GF-D8 (cell line): ENCODE data around the gene TIMM10.

Experiments used
- DNase-seq: peaks from one replicate; lab custom pipeline; 2025; lab: John Stamatoyannopoulos, UW

Gene TIMM10

GRCh38 chr11:57530596-57531507 lies at the start of gene TIMM10:
Gene TIMM10, minus strand, starts transcription at chr11:57530754. Its CDS starts 565 bp downstream, at chr11:57530189.
- peak; percentile 97 for DNase-seq

- no peak for DNase-seq
Measured at GRCh38 chr11:57574061-57574460, 43.5 kb upstream of the TIMM10 start.

GRCh38 chr11:57571606-57572005 lies 41.1 kb upstream of the TIMM10 start:
- DNase-seq = peak; percentile 10

GRCh38 chr11:57568330-57568766 lies 37.8 kb upstream of the TIMM10 start:
- DNase-seq = no peak

- DNase-seq = no peak
Measured at GRCh38 chr11:57567515-57568329, 37.2 kb upstream of the TIMM10 start, which contains the start of gene UBE2L6. Gene UBE2L6, minus strand, starts transcription at chr11:57567672. Its CDS starts 61 bp downstream, at chr11:57567611.

GRCh38 chr11:57566905-57567514 lies 36.5 kb upstream of the TIMM10 start:
- no peak for DNase-seq

- DNase-seq = peak; percentile 16
Measured at GRCh38 chr11:57566005-57566904, 35.7 kb upstream of the TIMM10 start.

- DNase-seq = no peak
Measured at GRCh38 chr11:57562596-57562995, 32.0 kb upstream of the TIMM10 start.

GRCh38 chr11:57560146-57560545 lies 29.6 kb upstream of the TIMM10 start:
- no peak for DNase-seq

GRCh38 chr11:57556041-57556440 lies 25.5 kb upstream of the TIMM10 start:
- DNase-seq = no peak

- DNase-seq = no peak
Measured at GRCh38 chr11:57555393-57555792, 24.8 kb upstream of the TIMM10 start.

- no peak for DNase-seq
Measured at GRCh38 chr11:57552479-57552878, 21.9 kb upstream of the TIMM10 start.

GRCh38 chr11:57551941-57552340 lies 21.4 kb upstream of the TIMM10 start:
- DNase-seq = no peak

GRCh38 chr11:57549983-57550382 lies 19.4 kb upstream of the TIMM10 start:
- DNase-seq = no peak

GRCh38 chr11:57547854-57548377 lies 17.4 kb upstream of the TIMM10 start:
- no peak for DNase-seq

GRCh38 chr11:57546869-57547475 lies 16.4 kb upstream of the TIMM10 start:
- DNase-seq = no peak

- no peak for DNase-seq
Measured at GRCh38 chr11:57546451-57546850, 15.9 kb upstream of the TIMM10 start.

GRCh38 chr11:57545883-57546282 lies 15.3 kb upstream of the TIMM10 start:
- DNase-seq = no peak

- DNase-seq = no peak
Measured at GRCh38 chr11:57544566-57544965, 14.0 kb upstream of the TIMM10 start.

GRCh38 chr11:57543593-57543992 lies 13.0 kb upstream of the TIMM10 start:
- no peak for DNase-seq

GRCh38 chr11:57542582-57542981 lies 12.0 kb upstream of the TIMM10 start:
- DNase-seq = no peak
